Skeletal muscle tissue (tissue), 4 donors: ENCODE data around the gene PPP2R3B. TPM values are rescaled to one million over a fixed set of nuclear protein-coding genes. Genes with fewer than 3 reads are reported as not detected.

Experiments used
- H3K27ac ChIP-seq: one replicate; pipeline ENCODE4 v1.7.0; 2013; ENCODE audit warnings: mild to moderate bottlenecking, low read depth, low read length, inconsistent platforms
- H3K27me3 ChIP-seq, 3 donors: one replicate each; pipeline ENCODE4 v1.7.0; 2013; ENCODE audit warnings: low read length in 3 of 3; ENCODE audit not compliant: control insufficient read depth in 3 of 3, insufficient read depth in 3 of 3
- H3K36me3 ChIP-seq, 3 donors: one replicate each; pipeline ENCODE4 v1.7.0; 2013; ENCODE audit warnings: low read length in 3 of 3; ENCODE audit not compliant: control insufficient read depth in 3 of 3, insufficient read depth in 3 of 3
- H3K4me1 ChIP-seq, 3 donors: one replicate each; pipeline ENCODE4 v1.7.0; 2013; ENCODE audit warnings: low read length in 3 of 3, mild to moderate bottlenecking in 3 of 3; ENCODE audit not compliant: control insufficient read depth in 3 of 3, insufficient read depth in 3 of 3
- H3K4me3 ChIP-seq, 3 donors: one replicate each; pipeline ENCODE4 v1.7.0; 2013; ENCODE audit warnings: low read length in 3 of 3
- H3K9ac ChIP-seq, 3 donors: one replicate each; pipeline ENCODE4 v1.7.0; 2013; ENCODE audit warnings: low read length in 3 of 3, mild to moderate bottlenecking in 3 of 3, moderate library complexity in 2 of 3, low read depth in 1 of 3
- H3K9me3 ChIP-seq, 3 donors: one replicate each; pipeline ENCODE4 v1.7.0; 2013; ENCODE audit warnings: low read length in 3 of 3; ENCODE audit not compliant: control insufficient read depth in 3 of 3
- total RNA-seq: library from RNA; depleted of rRNA; stranded (reverse); fragments of >200 nt; gene quantifications from one replicate; pipeline ENCODE4 v1.2.3, GENCODE V29; 2014
- donor health status: Osteomylitis.

PPP2R3B gene
- total RNA-seq, 1 donor from 2014 or later: 172 TPM

- Histone ChIP-seq H3K27ac (peak overlapping the region; percentile 97), H3K27me3 (peaks cover 0 to 6% (median 0%) of the 10 kb centered on the region in 3 donors), H3K4me1 (peaks cover 42 to 59% (median 56%) of the 10 kb centered on the region in 3 donors), H3K9me3 (no peaks in the 10 kb centered on the region), H3K9ac (peak overlapping the region in 1 of 3 donors; percentile 95), H3K4me3 (peak overlapping the region; percentile 72 to 85 (median 78)), H3K36me3 (peaks cover 0 to 4% (median 0%) of the 10 kb centered on the region in 3 donors)
These were observed 14.8 kb downstream of the PPP2R3B start for GRCh38 chrX:371907-372306.

- Histone ChIP-seq H3K4me1 (peaks cover 42 to 59% (median 58%) of the 10 kb centered on the region in 3 donors), H3K36me3 (peaks cover 0 to 4% (median 0%) of the 10 kb centered on the region in 3 donors), H3K27me3 (peaks cover 0 to 6% (median 0%) of the 10 kb centered on the region in 3 donors), H3K9me3 (no peaks in the 10 kb centered on the region), H3K9ac (peak overlapping the region; percentile 83 to 95 (median 86)), H3K27ac (peak overlapping the region; percentile 97), H3K4me3 (peak overlapping the region; percentile 72 to 85 (median 78))
These were observed 15.6 kb downstream of the PPP2R3B start for GRCh38 chrX:370963-371745.

DNA sequence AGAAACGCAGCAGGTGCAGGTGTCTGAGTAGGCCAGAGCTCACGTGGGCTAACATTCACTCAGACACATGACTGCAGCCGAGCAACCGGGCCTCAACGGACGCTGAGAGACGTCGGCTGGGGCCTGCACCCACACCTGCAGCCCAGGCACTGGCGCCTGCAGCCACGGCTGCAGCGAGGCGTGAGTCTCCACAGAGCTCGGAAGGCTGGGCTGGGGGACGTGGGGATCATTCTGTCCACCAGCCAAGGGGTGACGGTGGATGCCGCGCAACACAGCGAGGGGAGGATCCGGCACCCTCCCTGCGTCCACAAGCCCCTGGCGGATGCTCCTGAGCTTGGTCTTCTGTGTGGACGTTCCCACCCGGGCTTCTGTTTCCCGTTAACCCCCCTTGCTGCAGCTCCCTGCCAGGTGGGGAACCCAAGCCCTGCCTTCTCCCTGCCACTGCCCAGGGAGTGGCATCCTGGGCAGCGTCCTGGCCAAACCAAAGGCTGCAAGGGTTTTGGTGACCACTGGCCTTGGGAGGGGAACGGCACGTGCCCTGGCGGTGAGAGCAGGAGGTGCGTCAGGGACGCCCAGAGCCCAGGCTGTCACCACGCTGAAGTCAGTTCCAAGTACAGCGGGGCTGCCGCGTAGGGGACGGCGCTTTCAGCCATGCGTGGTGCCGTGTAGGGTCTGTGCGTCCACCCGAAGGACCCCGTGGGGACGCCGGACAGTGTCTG lies 16.3 kb downstream of the PPP2R3B start:
- no peaks in the 10 kb centered on the region for H3K9me3 ChIP-seq
- peaks cover 0 to 6% (median 0%) of the 10 kb centered on the region in 3 donors for H3K27me3 ChIP-seq
- H3K4me3 ChIP-seq: peak overlapping the region; percentile 72 to 85 (median 78)
- peak overlapping the region; percentile 83 to 95 (median 86) for H3K9ac ChIP-seq
- H3K4me1 ChIP-seq: peaks cover 42 to 59% (median 58%) of the 10 kb centered on the region in 3 donors
- H3K27ac ChIP-seq: peak overlapping the region; percentile 97
- H3K36me3 ChIP-seq: peaks cover 0 to 4% (median 0%) of the 10 kb centered on the region in 3 donors

DNA sequence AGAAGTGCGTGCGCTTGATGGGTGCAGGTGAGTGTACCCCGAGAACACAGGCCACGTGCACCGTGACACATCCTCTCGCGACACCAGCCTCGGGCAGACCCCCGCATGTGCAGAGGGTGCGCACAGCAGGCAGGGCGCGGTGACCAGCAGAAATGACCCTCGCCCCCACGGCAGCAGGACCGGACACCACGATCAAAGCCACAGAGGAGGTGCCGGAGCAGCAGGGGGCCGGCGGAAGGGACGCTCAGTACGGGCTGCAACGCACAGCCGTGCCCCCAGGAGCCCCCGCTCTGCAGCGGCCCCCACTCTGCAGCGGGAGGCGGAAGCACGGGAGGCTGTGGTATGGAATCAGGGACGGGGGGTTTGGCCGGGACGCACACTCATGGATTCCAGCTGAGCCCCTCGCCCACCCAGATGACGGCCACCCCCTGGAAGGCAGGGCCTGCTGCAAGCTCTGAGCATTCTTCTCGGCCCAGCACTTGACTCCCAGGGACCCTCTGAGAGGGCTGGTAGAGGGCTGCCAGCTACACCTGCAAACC lies 17.1 kb downstream of the PPP2R3B start:
- Histone ChIP-seq H3K36me3 (peaks cover 0 to 4% (median 0%) of the 10 kb centered on the region in 3 donors), H3K27ac (peak overlapping the region; percentile 97), H3K27me3 (peaks cover 0 to 6% (median 0%) of the 10 kb centered on the region in 3 donors), H3K9ac (peak overlapping the region; percentile 71 to 95 (median 86)), H3K4me1 (peaks cover 38 to 56% (median 54%) of the 10 kb centered on the region in 3 donors), H3K9me3 (no peaks in the 10 kb centered on the region), H3K4me3 (peak overlapping the region; percentile 72 to 85 (median 78))

GRCh38 chrX:368811-369562 lies 17.7 kb downstream of the PPP2R3B start:
- Histone ChIP-seq H3K36me3 (peaks cover 0 to 4% (median 0%) of the 10 kb centered on the region in 3 donors), H3K4me3 (peak overlapping the region; percentile 72 to 85 (median 78)), H3K27me3 (peaks cover 0 to 3% (median 0%) of the 10 kb centered on the region in 3 donors), H3K27ac (peak overlapping the region; percentile 97), H3K4me1 (peaks cover 33 to 49% (median 47%) of the 10 kb centered on the region in 3 donors), H3K9ac (peak overlapping the region; percentile 71 to 95 (median 86)), H3K9me3 (no peaks in the 10 kb centered on the region)

DNA sequence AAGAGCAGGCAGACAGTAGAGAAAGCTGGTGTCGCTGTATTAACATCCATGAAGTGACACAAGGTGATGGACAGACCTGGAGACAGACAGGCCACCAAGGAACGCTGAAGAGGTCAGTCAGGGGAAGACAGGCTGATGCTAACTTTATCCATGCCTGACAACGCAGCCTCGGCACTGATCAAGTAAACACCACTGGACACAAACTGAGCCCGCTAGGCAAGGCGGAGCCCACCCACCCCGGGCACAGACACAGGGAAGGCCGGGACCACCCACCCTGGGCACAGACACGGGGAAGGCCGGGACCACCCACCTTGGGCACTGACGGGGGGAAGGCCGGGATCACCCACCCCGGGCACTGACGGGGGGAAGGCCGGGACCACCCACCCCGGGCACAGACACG lies 18.8 kb downstream of the PPP2R3B start:
- H3K27me3 ChIP-seq: no peaks in the 10 kb centered on the region
- peaks cover 29 to 52% (median 45%) of the 10 kb centered on the region in 3 donors for H3K4me1 ChIP-seq
- H3K4me3 ChIP-seq: peak overlapping the region in 2 of 3 donors; percentile 37 to 46
- H3K9me3 ChIP-seq: no peaks in the 10 kb centered on the region
- H3K36me3 ChIP-seq: peaks cover 0 to 4% (median 0%) of the 10 kb centered on the region in 3 donors
- peak overlapping the region in 2 of 3 donors; percentile 71 to 95 for H3K9ac ChIP-seq
- H3K27ac ChIP-seq: peak overlapping the region; percentile 97

DNA sequence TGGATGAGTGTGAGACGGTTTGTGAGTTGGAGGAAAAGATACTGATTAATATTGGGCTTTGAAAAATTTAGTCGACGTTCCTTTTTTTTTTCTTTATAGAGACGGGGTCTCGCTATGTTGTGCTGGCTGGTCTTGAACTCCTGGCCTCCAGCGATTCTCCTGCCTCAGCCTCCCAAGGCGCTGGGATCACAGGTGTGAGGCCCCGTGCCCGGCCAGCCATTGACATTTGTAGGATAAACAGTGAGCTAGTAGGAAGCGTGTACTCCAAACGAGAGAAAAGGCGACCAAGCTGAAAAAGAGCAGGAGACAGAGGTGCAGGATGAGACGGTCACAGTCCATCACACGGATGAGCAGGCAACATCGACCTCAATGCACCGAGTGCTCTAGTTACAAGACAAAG lies 19.4 kb downstream of the PPP2R3B start:
- Histone ChIP-seq H3K9ac (peak overlapping the region in 2 of 3 donors; percentile 71 to 95), H3K4me1 (peaks cover 29 to 51% (median 45%) of the 10 kb centered on the region in 3 donors), H3K36me3 (peaks cover 0 to 4% (median 0%) of the 10 kb centered on the region in 3 donors), H3K9me3 (no peaks in the 10 kb centered on the region), H3K27ac (peak overlapping the region; percentile 97), H3K4me3 (peak overlapping the region in 1 of 3 donors; percentile 46), H3K27me3 (no peaks in the 10 kb centered on the region)

- H3K9ac ChIP-seq: no peak overlapping the region
- H3K27ac ChIP-seq: no peak overlapping the region
- no peak overlapping the region for H3K4me3 ChIP-seq
- H3K4me1 ChIP-seq: peaks cover 4 to 16% (median 10%) of the 10 kb centered on the region in 3 donors
- peaks cover 18 to 28% (median 19%) of the 10 kb centered on the region in 3 donors for H3K36me3 ChIP-seq
- peaks cover 0 to 4% (median 2%) of the 10 kb centered on the region in 3 donors for H3K9me3 ChIP-seq
- H3K27me3 ChIP-seq: no peaks in the 10 kb centered on the region
These were observed 22.9 kb downstream of the PPP2R3B start for GRCh38 chrX:363621-364375.
